ENCODE results near the gene ERAP2. TPM values are rescaled to one million over a fixed set of nuclear protein-coding genes. Genes with fewer than 3 reads are reported as not detected.
"Not testable (repeated sequence)": the region's sequence is repeated elsewhere in the genome, so short reads cannot be mapped to it uniquely, and the experiment has no call there.

Gene ERAP2
- total RNA-seq, 4 donors from 2014 or later: 8.0 to 12.0 (median 10.0) TPM

DNA sequence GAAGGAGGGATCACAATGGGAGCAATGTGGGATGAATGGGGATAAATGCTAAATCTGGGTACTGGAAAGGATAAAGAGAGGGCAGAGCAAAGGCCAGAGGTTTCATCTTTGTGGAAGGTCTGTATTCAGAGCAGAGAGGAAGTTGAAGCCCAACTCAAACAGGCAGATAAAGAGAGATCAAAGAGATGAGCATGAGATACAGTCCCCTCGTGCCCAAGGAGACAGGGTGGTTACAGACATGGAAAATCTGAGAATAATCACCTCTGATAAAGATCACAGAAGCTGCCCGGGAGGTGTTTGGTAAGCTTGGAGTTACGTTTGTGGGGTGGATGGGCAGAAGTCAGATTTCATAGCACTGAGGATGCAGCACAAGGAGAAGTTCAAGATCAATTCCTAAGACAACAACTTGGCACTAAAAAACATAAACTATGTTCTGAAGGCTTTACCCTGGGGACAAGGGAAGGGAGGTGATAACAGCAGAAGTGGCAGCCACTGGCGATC lies 459 bp upstream of the ERAP2 start:
- peak overlapping the region; percentile 61 to 83 (median 76) for H3K27ac ChIP-seq
- ATAC-seq: no peak
- H3K4me3 ChIP-seq: peak overlapping the region; percentile 52 to 100
- H3K9me3 ChIP-seq: no peaks in the 10 kb centered on the region
- no peaks in the 10 kb centered on the region for H3K27me3 ChIP-seq
- peaks cover 0 to 13% of the 10 kb centered on the region in 2 donors for H3K36me3 ChIP-seq
- peaks cover 0 to 17% (median 0%) of the 10 kb centered on the region in 3 donors for H3K4me1 ChIP-seq
- TF ChIP-seq EP300 (IDR thresholded peaks at IDR 0.05) (no peak), POLR2A (IDR thresholded peaks at IDR 0.05) (no peak), POLR2AphosphoS5 (IDR thresholded peaks at IDR 0.05) (no peak)
- TF ChIP-seq, protein P1, sequence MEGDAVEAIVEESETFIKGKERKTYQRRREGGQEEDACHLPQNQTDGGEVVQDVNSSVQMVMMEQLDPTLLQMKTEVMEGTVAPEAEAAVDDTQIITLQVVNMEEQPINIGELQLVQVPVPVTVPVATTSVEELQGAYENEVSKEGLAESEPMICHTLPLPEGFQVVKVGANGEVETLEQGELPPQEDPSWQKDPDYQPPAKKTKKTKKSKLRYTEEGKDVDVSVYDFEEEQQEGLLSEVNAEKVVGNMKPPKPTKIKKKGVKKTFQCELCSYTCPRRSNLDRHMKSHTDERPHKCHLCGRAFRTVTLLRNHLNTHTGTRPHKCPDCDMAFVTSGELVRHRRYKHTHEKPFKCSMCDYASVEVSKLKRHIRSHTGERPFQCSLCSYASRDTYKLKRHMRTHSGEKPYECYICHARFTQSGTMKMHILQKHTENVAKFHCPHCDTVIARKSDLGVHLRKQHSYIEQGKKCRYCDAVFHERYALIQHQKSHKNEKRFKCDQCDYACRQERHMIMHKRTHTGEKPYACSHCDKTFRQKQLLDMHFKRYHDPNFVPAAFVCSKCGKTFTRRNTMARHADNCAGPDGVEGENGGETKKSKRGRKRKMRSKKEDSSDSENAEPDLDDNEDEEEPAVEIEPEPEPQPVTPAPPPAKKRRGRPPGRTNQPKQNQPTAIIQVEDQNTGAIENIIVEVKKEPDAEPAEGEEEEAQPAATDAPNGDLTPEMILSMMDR (IDR thresholded peaks at IDR 0.05): no peak
- WGBS, 2 donors (ENCODE audit: low coverage in 1 of 2): 4 to 12% methylated on average over 3 to 4 of the region's 4 CpGs

DNA sequence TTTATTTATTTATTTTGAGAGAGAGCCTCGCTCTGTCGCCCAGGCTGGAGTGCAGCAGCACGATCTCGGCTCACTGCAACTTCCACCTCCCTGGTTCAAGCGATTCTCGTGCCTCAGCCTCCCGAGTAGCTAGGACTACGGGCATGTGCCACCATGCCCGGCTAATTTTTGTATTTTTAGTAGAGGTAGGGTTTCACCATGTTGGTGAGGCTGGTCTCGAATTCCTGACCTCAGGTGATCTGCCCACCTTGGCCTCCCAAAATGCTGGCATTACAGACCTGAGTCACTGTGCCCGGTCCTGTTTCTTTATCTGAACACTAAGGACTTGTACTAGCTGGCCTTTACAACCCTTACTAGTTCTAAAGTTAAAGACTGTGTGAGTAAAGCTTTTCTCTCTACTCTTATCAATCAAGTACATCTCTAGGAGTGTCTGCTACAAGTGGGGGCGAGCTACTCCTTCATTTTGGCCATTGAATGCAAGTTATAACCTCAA lies 723 bp downstream of the ERAP2 start:
- Histone ChIP-seq H3K4me3 (peak overlapping the region; percentile 52 to 100), H3K36me3 (peaks cover 0 to 13% of the 10 kb centered on the region in 2 donors), H3K27ac (peak overlapping the region in 3 of 4 donors; percentile 61 to 83 (median 79)), H3K4me1 (peaks cover 0 to 20% (median 0%) of the 10 kb centered on the region in 3 donors)
- not testable (repeated sequence) for H3K9me3 ChIP-seq, ATAC-seq, H3K27me3 ChIP-seq
- WGBS, 2 donors (ENCODE audit: low coverage in 1 of 2): 24% methylated on average over 12 of the region's 12 CpGs; no CpG with 5 or more reads in 1 of the 2 donors

DNA sequence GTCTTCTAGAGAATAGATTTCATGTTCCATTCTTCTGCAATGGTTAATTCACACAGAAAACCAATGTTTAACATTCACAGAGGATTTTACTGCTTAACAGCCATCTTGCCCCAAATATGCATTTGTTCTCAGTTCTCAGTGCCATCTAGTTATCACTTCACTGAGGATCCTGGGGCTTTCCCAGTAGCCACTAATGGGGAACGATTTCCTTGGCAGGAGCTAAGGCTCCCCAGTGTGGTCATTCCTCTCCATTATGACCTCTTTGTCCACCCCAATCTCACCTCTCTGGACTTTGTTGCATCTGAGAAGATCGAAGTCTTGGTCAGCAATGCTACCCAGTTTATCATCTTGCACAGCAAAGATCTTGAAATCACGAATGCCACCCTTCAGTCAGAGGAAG lies 3.4 kb downstream of the ERAP2 start:
- no peaks in the 10 kb centered on the region for H3K27me3 ChIP-seq
- peaks cover 0 to 32% (median 0%) of the 10 kb centered on the region in 3 donors for H3K4me1 ChIP-seq
- H3K36me3 ChIP-seq: peaks cover 0 to 19% of the 10 kb centered on the region in 2 donors
- ATAC-seq: no peak
- no peaks in the 10 kb centered on the region for H3K9me3 ChIP-seq
- H3K27ac ChIP-seq: no peak overlapping the region
- TF ChIP-seq POLR2A (IDR thresholded peaks at IDR 0.05): no peak
- no peak for TF ChIP-seq EP300 (IDR thresholded peaks at IDR 0.05)
- TF ChIP-seq POLR2AphosphoS5 (IDR thresholded peaks at IDR 0.05): no peak
- TF ChIP-seq, protein P1 (IDR thresholded peaks at IDR 0.05): no peak
- no peak overlapping the region for H3K4me3 ChIP-seq
- WGBS, 2 donors (ENCODE audit: low coverage in 1 of 2): 72 to 76% methylated on average over 2 to 3 of the region's 3 CpGs

DNA sequence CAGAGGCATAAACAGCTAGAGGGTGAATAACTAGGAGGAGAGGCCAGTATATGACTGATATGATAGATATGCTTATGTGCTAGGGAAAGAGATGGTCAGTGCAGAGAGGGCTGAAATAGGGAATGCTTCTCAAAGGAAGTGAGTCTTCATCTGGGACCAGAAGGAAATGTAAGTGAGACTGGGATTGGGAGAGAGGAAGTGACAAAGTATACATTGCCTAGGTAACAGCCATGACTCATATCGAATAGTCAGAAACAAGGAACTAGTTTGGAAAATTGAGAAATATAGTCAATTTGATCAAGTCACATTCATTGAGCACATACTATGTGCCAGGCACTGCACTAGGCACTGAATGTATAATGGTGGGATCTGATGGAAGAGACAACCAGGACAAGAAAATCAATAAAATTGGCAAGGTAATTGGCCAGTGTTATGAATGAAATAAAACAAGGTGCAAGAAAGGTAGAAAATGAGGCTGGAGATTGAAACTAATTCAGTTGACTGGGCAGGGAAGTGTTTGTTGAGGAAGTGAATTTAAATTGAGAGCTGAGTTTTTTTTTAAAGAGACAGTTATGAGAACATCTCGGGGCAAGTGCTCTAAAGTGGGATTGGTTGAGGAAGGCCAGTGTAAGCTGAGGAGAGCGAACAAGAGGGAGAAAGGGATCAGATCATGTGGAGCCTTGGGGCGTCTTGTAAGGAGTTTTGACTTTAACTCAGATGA lies 4.3 kb downstream of the ERAP2 start:
- Histone ChIP-seq H3K4me3 (no peak overlapping the region), H3K36me3 (peaks cover 0 to 27% of the 10 kb centered on the region in 2 donors), H3K9me3 (no peaks in the 10 kb centered on the region), H3K27me3 (no peaks in the 10 kb centered on the region), H3K27ac (no peak overlapping the region), H3K4me1 (peaks cover 0 to 34% (median 0%) of the 10 kb centered on the region in 3 donors)
- ATAC-seq: no peak
- no peak for TF ChIP-seq POLR2AphosphoS5 (IDR thresholded peaks at IDR 0.05)
- TF ChIP-seq EP300 (IDR thresholded peaks at IDR 0.05): no peak
- TF ChIP-seq POLR2A (IDR thresholded peaks at IDR 0.05): no peak
- TF ChIP-seq, protein P1 (IDR thresholded peaks at IDR 0.05): no peak
- whole genome bisulfite sequencing, 2 donors (ENCODE audit: low coverage in 1 of 2): 87 to 88% methylated on average over 4 of the region's 4 CpGs

DNA sequence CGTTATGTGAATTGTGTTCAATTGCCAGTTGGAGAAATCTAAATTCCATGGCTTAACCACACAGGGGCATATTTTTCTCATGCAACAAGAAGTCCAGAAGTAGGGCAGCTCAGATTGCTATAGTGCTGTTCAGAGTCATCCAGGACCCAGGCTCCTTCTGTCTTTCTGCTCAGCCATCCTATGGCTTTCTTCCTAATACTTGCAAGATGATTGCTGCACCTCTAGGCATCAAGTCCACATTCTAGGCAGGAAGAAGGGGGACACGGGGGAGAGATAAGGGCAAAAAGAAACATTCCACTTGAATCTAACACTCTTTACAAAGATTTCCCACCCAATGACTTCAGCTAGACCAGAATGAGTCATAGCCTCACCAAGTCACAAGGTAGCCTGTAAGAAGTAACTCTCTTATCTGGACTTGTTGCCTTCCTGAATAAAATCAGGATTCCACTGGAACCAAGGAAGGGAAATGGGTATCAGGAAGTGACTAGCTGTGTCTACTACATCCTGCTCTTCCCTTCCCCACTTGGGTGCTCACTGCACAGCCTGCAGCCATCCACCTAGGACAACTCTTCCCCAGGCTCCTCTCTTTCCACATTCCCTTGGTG lies 5.3 kb downstream of the ERAP2 start:
- no peak for TF ChIP-seq POLR2AphosphoS5 (IDR thresholded peaks at IDR 0.05)
- no peak for TF ChIP-seq EP300 (IDR thresholded peaks at IDR 0.05)
- TF ChIP-seq, protein P1 (IDR thresholded peaks at IDR 0.05): no peak
- no peak for TF ChIP-seq POLR2A (IDR thresholded peaks at IDR 0.05)
- H3K4me1 ChIP-seq: peaks cover 0 to 29% (median 0%) of the 10 kb centered on the region in 3 donors
- no peaks in the 10 kb centered on the region for H3K9me3 ChIP-seq
- peaks cover 0 to 31% of the 10 kb centered on the region in 2 donors for H3K36me3 ChIP-seq
- H3K4me3 ChIP-seq: no peak overlapping the region
- no peaks in the 10 kb centered on the region for H3K27me3 ChIP-seq
- no peak overlapping the region for H3K27ac ChIP-seq
- 38 to 92% methylated on average over 1 of the region's 2 CpGs for WGBS, 2 donors (ENCODE audit: low coverage in 1 of 2)
- ATAC-seq: no peak
